NB4 (cell line): ENCODE data around the gene PROZ.

Experiments
- DNase-seq: peaks from one replicate; pipeline ENCODE4 v3.0.0; 2010; ENCODE audit warnings: low read depth
- H3K4me3 ChIP-seq: one replicate; pipeline ENCODE4 v1.5.1; 2011; ENCODE audit warnings: mild to moderate bottlenecking, low read depth, low read length, moderate library complexity
- MYC ChIP-seq: IDR thresholded peaks from 2 replicates; pipeline ENCODE4 v1.6.1; 2011; ENCODE audit warnings: low read depth, low read length
- POLR2A ChIP-seq: IDR thresholded peaks from 2 replicates; pipeline ENCODE4 v1.6.1; 2011; ENCODE audit warnings: mild to moderate bottlenecking; ENCODE audit not compliant: insufficient read length; ENCODE audit errors: extremely low read depth
- TF ChIP-seq, protein P1 (sequence below): IDR thresholded peaks from one replicate; pipeline ENCODE4 v1.5.1; 2012; ENCODE audit warnings: low read depth, low read length
- TF ChIP-seq, protein P2 (sequence below): IDR thresholded peaks from 2 replicates; pipeline ENCODE4 v1.6.1; 2011; ENCODE audit warnings: low read depth, low read length

Gene PROZ

DNA sequence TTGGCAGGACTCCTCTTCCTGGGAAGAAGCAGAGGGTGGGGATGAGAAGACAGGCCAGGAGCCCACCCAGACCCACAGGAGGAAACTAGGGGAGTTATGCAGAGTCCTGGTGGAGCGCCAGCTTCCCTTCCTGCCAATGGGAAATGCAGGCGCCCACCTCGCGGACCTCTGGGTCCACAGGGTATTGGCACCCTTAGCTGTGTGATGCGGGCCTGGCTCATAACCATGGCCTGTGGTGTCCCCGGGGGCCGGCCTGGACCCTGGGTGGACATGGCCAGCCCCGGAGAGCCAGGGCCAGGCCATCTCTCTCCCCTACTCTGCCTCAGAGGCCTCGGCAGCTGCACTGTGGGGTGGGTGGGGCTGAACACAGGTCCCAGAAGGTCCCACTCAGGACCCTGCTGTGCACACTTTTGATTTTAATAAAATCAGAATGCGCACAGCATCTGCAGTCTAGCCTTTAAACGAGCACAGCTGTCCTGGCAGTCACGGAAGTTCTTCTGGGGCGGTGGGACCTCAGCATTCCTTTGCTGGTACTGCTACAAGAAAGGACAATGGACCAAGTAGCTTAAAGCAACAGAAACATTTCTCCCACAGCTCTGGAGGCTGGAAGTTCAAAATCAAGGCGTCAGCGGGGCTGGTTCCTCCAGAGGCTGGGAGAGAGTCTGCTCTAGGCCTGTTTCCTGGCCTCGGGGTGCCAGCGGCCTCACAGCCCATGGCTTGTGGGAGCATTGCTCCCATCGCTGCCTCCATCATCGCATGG, 34.1 kb upstream of the PROZ start:
- TF ChIP-seq MYC = no peak
- TF ChIP-seq, protein P1, sequence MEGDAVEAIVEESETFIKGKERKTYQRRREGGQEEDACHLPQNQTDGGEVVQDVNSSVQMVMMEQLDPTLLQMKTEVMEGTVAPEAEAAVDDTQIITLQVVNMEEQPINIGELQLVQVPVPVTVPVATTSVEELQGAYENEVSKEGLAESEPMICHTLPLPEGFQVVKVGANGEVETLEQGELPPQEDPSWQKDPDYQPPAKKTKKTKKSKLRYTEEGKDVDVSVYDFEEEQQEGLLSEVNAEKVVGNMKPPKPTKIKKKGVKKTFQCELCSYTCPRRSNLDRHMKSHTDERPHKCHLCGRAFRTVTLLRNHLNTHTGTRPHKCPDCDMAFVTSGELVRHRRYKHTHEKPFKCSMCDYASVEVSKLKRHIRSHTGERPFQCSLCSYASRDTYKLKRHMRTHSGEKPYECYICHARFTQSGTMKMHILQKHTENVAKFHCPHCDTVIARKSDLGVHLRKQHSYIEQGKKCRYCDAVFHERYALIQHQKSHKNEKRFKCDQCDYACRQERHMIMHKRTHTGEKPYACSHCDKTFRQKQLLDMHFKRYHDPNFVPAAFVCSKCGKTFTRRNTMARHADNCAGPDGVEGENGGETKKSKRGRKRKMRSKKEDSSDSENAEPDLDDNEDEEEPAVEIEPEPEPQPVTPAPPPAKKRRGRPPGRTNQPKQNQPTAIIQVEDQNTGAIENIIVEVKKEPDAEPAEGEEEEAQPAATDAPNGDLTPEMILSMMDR = no peak
- no peak for TF ChIP-seq POLR2A
- TF ChIP-seq, protein P2, sequence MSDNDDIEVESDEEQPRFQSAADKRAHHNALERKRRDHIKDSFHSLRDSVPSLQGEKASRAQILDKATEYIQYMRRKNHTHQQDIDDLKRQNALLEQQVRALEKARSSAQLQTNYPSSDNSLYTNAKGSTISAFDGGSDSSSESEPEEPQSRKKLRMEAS = no peak
- no peak overlapping the region for H3K4me3 ChIP-seq
- no peak for DNase-seq

DNA sequence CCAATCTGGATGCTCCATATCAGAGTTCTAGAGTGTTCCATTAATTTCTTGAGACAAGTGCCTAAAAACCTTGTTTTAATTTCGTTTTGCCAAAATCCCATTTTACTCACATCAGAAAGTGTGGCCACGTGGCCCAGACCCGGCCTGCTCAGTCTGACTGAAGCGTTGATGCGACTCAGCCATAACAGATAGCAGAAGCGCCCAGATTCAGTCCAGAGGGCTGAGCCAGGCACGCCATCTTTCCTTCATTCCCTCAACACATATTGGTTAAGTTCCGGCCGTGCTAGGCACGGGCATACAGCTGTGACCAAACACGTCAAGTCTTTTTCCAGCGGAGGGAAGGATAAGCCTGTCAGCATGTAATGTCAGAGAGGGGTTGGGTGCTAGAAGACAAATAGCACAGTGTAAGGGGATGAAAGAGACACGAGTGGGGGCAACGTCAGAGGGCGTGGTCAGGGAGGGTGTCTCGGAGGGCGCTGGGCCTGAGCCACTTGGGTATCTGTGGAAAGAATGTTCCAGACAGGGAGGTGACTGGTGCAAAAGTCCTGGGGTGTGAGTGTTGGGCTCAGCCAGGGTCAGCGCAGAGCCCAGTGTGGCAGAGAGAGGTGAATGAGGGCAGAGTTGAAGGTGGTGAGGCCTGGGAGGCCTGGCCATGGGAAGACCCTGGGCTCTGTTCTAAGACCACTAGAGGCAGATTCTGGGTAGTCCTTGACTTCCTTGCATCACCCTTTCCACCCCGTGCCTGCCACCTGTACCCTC, 32.8 kb upstream of the PROZ start:
- no peak for DNase-seq
- H3K4me3 ChIP-seq = no peak overlapping the region

DNA sequence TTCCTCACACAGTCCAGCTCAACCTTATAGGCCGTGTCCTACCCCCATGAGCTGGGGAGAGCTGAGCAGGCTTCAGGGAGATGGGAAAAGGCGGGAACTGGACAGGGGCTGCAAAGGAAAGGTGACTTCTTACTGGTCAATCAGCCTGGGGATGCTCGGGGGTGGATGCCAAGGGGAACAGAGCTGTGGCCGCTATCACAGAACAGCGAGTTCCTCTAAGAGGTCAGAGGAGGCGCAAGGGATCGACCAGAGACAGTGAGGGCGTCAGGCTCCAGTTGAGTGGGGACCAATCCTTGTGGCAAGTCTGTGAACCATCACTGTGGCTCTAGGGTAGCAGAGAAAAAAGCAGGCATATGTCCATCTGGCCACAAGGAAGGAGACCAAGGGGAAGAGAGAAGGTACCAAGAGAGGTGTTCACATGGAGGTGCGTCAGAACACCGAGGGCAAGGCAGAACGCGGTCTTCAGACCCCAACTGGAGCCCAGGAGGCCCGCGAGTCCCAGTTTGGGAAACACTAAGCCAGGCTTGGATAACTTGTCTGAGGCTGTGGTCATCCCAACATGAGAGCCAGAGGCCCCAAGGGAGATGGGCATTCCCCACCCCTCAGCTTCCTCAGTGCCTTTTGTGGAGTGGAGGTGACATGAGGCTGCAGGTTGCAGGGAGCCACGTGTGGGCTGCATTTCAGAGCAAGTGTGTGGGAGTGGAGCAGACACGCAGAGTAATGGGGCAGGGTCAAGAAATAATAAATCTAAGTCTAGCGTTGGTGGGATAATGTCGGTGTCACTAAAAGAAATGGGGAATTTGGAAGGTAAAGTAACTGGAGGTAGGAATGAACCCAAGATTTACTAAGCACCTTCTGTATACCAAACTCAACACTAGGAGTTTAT, 31.9 kb upstream of the PROZ start:
- no peak for TF ChIP-seq POLR2A
- no peak for TF ChIP-seq MYC
- TF ChIP-seq, protein P2 = no peak
- TF ChIP-seq, protein P1 = no peak
- DNase-seq = no peak
- H3K4me3 ChIP-seq = no peak overlapping the region

More for the DNA sequence above, 32.8 kb upstream of the PROZ start:
- TF ChIP-seq, protein P1 = no peak
- TF ChIP-seq, protein P2 = no peak
- TF ChIP-seq POLR2A = no peak

DNA sequence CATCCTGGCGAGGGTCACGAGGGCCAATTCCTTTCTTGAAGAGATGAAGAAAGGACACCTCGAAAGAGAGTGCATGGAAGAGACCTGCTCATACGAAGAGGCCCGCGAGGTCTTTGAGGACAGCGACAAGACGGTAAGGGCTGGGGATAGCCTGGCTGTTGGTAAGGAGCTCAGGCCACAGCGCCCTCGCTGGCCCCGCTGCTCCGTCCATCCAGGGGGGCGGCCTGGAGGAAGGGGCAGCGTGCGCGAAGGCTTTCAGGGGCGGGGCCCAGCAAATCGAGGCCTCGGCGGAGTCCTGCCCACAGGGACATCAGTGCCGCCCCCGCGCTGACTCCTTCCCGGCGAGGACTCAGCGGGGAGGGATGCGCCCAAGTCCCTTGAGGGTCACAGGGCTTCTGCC, 29.0 kb upstream of the PROZ start:
- DNase-seq = no peak
- H3K4me3 ChIP-seq = no peak overlapping the region
- TF ChIP-seq MYC = no peak
- TF ChIP-seq, protein P2 = no peak
- TF ChIP-seq POLR2A = no peak
- TF ChIP-seq, protein P1 = no peak

DNA sequence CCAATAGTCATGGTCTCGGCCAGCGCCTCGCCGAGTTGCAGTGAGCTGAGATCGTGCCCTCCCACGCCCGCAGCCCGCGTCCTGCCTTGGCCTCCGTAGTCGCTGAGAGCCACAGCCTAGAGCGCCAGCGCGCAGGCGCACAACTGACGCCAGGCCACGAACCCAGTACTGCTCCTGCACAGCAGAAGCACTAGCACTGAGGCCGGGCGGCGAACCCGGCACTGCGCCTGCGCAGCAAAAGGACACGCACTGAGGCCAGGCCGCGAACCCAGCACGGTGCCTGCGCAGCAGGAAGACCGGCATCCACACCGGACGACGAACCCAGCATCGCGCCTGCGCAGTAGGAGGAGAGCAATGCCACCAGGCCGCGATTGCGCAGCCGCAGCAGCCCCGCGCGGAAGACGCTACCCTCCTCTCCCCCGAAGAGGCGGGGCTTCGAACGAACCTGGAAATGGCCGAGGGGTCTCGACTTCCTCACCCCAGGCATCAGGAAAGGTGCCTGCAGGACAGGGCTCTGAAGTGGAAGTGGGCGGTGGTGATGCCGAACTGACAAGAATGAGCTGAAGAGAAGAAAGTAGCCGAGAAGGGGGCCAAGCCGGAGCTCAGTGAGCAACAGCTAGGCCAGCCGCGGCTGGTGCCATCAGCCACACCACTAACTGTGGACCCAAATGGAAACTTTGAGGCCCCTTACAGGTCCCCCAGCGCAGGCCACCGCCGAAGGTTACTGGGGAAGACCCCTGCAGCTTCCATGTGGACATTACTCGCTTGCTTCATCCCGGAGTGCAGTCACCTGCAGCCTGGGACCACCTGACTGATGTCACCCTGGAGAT, 28.3 kb upstream of the PROZ start:
- H3K4me3 ChIP-seq = no peak overlapping the region
- DNase-seq = no peak
- TF ChIP-seq, protein P2 = no peak
- TF ChIP-seq MYC = no peak
- TF ChIP-seq, protein P1 = no peak
- no peak for TF ChIP-seq POLR2A
